Measurements from ENCODE around the gene NKAIN1.

- no peak for TF ChIP-seq ZNF423 (CRISPR knock-in tag; IDR thresholded peaks at IDR 0.05)
- TF ChIP-seq GABPB1 (CRISPR knock-in tag; IDR thresholded peaks at IDR 0.05) = no peak
- TF ChIP-seq CTCF (IDR thresholded peaks at IDR 0.05) = no peak
- TF ChIP-seq ATF1 (CRISPR knock-in tag; IDR thresholded peaks at IDR 0.05) = no peak
- no peak for TF ChIP-seq SMAD3 (CRISPR knock-in tag; IDR thresholded peaks at IDR 0.05; ENCODE audit: borderline replicate concordance)
- no peak for TF ChIP-seq ZBTB43 (CRISPR knock-in tag; IDR thresholded peaks at IDR 0.05)
Observed at GRCh38 chr1:31234123-31234708, 5.5 kb downstream of the NKAIN1 start.
